H1 (cell line): Measurements from ENCODE around the gene CDK19. TPM values are rescaled to one million over a fixed set of nuclear protein-coding genes. Genes with fewer than 3 reads are reported as not detected.

ENCODE experiments used
- CTCF ChIA-PET: fragments of 300-600 bp; sonication (Branson Sonifier 250); formaldehyde crosslinking; loops from one replicate; lab custom pipeline; 2021; ENCODE audit not compliant: partially characterized antibody; lab: Charles Lee
- POLR2A ChIA-PET: fragments of 300-600 bp; sonication (Branson Sonifier 250); formaldehyde crosslinking; loops from one replicate; lab custom pipeline; 2021; ENCODE audit warnings: inconsistent platforms; ENCODE audit not compliant: partially characterized antibody; lab: Charles Lee
- DNase-seq, 2 experiments: peaks; one replicate each; pipeline versions ENCODE4 v3.0.0 to v3.0.0-alpha.2; 2010 to 2022; ENCODE audit warnings: low spot score in 2 of 2, low read depth in 1 of 2, mixed read lengths in 1 of 2
- FAIRE-seq: peaks from 2 replicates; lab custom pipeline; 2011; peaks lifted over from hg19 to GRCh38; lab: Jason Lieb, UNC
- H2AFZ ChIP-seq: 2 replicates; pipeline ENCODE4 v1.8.1; 2012; ENCODE audit warnings: low read length, inconsistent platforms
- H2AK5ac ChIP-seq: 2 replicates; pipeline ENCODE4 v1.6.1; 2013; ENCODE audit warnings: low read depth, low read length
- H2BK120ac ChIP-seq: replicated peaks from 2 replicates; pipeline ENCODE3; 2013; ENCODE audit warnings: low read depth, low read length, inconsistent platforms
- H2BK12ac ChIP-seq: 2 replicates; pipeline ENCODE4 v1.6.1; 2013; ENCODE audit warnings: low read depth, low read length
- H2BK15ac ChIP-seq: 2 replicates; pipeline ENCODE4 v1.6.1; 2013; ENCODE audit warnings: low read length
- H2BK20ac ChIP-seq: 2 replicates; pipeline ENCODE4 v1.6.1; 2013; ENCODE audit warnings: low read length
- H2BK5ac ChIP-seq: 2 replicates; pipeline ENCODE4 v1.6.1; 2013; ENCODE audit warnings: low read depth, low read length
- H3K14ac ChIP-seq: 2 replicates; pipeline ENCODE4 v1.6.1; 2013; ENCODE audit warnings: inconsistent platforms; ENCODE audit not compliant: insufficient read length
- H3K18ac ChIP-seq: 2 replicates; pipeline ENCODE4 v1.6.1; 2013; ENCODE audit warnings: low read length; ENCODE audit errors: extremely low read depth
- H3K23ac ChIP-seq: 2 replicates; pipeline ENCODE4 v1.6.1; 2013; ENCODE audit warnings: inconsistent platforms; ENCODE audit not compliant: insufficient read length
- H3K23me2 ChIP-seq: 2 replicates; pipeline ENCODE4 v1.6.1; 2013; ENCODE audit warnings: low read depth, low read length
- H3K27ac ChIP-seq: 2 replicates; pipeline ENCODE4 v1.6.1; 2011; ENCODE audit warnings: low read depth, low read length, inconsistent platforms
- H3K27me3 ChIP-seq, 4 experiments: replicated peaks in 1 of 4; 1 replicate in 1 of 4; 2 replicates in 3 of 4; pipeline versions ENCODE4 v1.6.1 to v1.8.1; 2011 to 2013; ENCODE audit warnings: low read length in 3 of 4, mild to moderate bottlenecking in 3 of 4, inconsistent platforms in 2 of 4, mixed read lengths in 2 of 4, moderate library complexity in 1 of 4; ENCODE audit not compliant: control insufficient read depth in 3 of 4, insufficient read depth in 3 of 4; ENCODE audit errors: extremely low read depth in 1 of 4
- H3K36me3 ChIP-seq, 4 experiments: 2 replicates each; pipeline versions ENCODE4 v1.6.1 to v1.8.1; 2011 to 2013; ENCODE audit warnings: mild to moderate bottlenecking in 4 of 4, low read length in 3 of 4, moderate library complexity in 2 of 4, control low read depth in 1 of 4, inconsistent platforms in 1 of 4; ENCODE audit not compliant: insufficient read depth in 4 of 4, control insufficient read depth in 2 of 4
- H3K4ac ChIP-seq: replicated peaks from 2 replicates; pipeline ENCODE3; 2013; ENCODE audit warnings: low read length, low read depth, mixed read lengths, inconsistent platforms; ENCODE audit not compliant: insufficient read length
- H3K4me1 ChIP-seq, 4 experiments: replicated peaks in 1 of 4; 1 replicate in 1 of 4; 2 replicates in 3 of 4; pipeline versions ENCODE4 v1.6.1 to v1.8.1; 2011 to 2013; ENCODE audit warnings: low read length in 3 of 4, inconsistent platforms in 2 of 4, mixed read lengths in 1 of 4; ENCODE audit not compliant: insufficient read depth in 4 of 4, control insufficient read depth in 3 of 4
- H3K4me2 ChIP-seq, 2 experiments: 2 replicates each; pipeline versions ENCODE4 v1.6.1 to v1.8.1; 2011 to 2013; ENCODE audit warnings: low read depth in 2 of 2, low read length in 2 of 2, control low read depth in 1 of 2, inconsistent platforms in 1 of 2, mild to moderate bottlenecking in 1 of 2; ENCODE audit not compliant: insufficient read depth in 1 of 2
- H3K4me3 ChIP-seq, 4 experiments: fragments of 200-600, 300-600 bp in 1 of 4; sonication (generic), shearing (Covaris generic), sonication (Bioruptor Twin) in 1 of 4; 2 replicates each; pipeline versions ENCODE4 v1.5.1 to v1.8.1; 2011 to 2016; ENCODE audit warnings: low read length in 4 of 4, low read depth in 3 of 4, control low read depth in 2 of 4, inconsistent platforms in 2 of 4, mild to moderate bottlenecking in 2 of 4, mixed read lengths in 1 of 4, moderate library complexity in 1 of 4; ENCODE audit not compliant: insufficient read depth in 2 of 4; ENCODE audit errors: extremely low read depth in 1 of 4
- H3K56ac ChIP-seq: replicated peaks from 2 replicates; pipeline ENCODE3; 2013; ENCODE audit warnings: low read depth, mild to moderate bottlenecking, mixed read lengths, low read length, inconsistent platforms; ENCODE audit not compliant: insufficient read length
- H3K79me1 ChIP-seq: 2 replicates; pipeline ENCODE4 v1.6.1; 2013; ENCODE audit warnings: low read depth, low read length, control low read depth
- H3K79me2 ChIP-seq, 2 experiments: 2 replicates each; pipeline versions ENCODE4 v1.6.1 to v1.8.1; 2012 to 2013; ENCODE audit warnings: low read length in 2 of 2, mild to moderate bottlenecking in 2 of 2, inconsistent platforms in 1 of 2; ENCODE audit not compliant: insufficient read depth in 2 of 2, control insufficient read depth in 1 of 2
- H3K9ac ChIP-seq, 4 experiments: replicated peaks in 1 of 4; 1 replicate in 1 of 4; 2 replicates in 3 of 4; pipeline versions ENCODE4 v1.6.1 to v1.8.1; 2011 to 2013; ENCODE audit warnings: low read depth in 3 of 4, low read length in 3 of 4, control low read depth in 2 of 4, mild to moderate bottlenecking in 2 of 4, moderate library complexity in 2 of 4, inconsistent platforms in 1 of 4; ENCODE audit errors: extremely low read depth in 1 of 4
- H3K9me3 ChIP-seq, 2 experiments: 2 replicates each; pipeline versions ENCODE4 v1.6.1 to v1.8.1; 2012 to 2013; ENCODE audit warnings: mild to moderate bottlenecking in 2 of 2, moderate library complexity in 2 of 2, control low read depth in 1 of 2, inconsistent platforms in 1 of 2, low read depth in 1 of 2, low read length in 1 of 2, mixed read lengths in 1 of 2; ENCODE audit not compliant: insufficient read depth in 2 of 2
- H4K20me1 ChIP-seq, 2 experiments: replicated peaks in 1 of 2; 2 replicates each; pipeline versions ENCODE3 to v1.8.1; 2011 to 2013; ENCODE audit warnings: inconsistent platforms in 2 of 2, low read length in 2 of 2, mild to moderate bottlenecking in 1 of 2; ENCODE audit not compliant: insufficient read depth in 2 of 2, control insufficient read depth in 1 of 2
- H4K5ac ChIP-seq: 2 replicates; pipeline ENCODE4 v1.6.1; 2013; ENCODE audit warnings: low read length, low read depth, mixed read lengths, inconsistent platforms; ENCODE audit not compliant: insufficient read length
- H4K8ac ChIP-seq: 2 replicates; pipeline ENCODE4 v1.8.0; 2013; ENCODE audit warnings: mild to moderate bottlenecking, moderate library complexity, low read length, inconsistent platforms; ENCODE audit not compliant: insufficient read depth; ENCODE audit errors: extremely low read depth
- H4K91ac ChIP-seq: replicated peaks from 2 replicates; pipeline ENCODE3; 2013; ENCODE audit warnings: low read length, mixed read lengths, inconsistent platforms; ENCODE audit not compliant: insufficient read length
- BCL11A ChIP-seq, 2 experiments: IDR thresholded peaks; one replicate each; pipeline ENCODE4 v1.6.1; 2011; ENCODE audit warnings: low read depth in 2 of 2, low read length in 2 of 2, mild to moderate bottlenecking in 2 of 2
- CBX8 ChIP-seq: fragments of 300-800, 300-1000 bp; sonication (generic); IDR thresholded peaks from 2 replicates; pipeline ENCODE4 v1.7.1; 2016; ENCODE audit warnings: low read depth, low read length, borderline replicate concordance
- CHD2 ChIP-seq: IDR thresholded peaks from 2 replicates; pipeline ENCODE4 v1.6.1; 2012; ENCODE audit warnings: low read length, improper control_type of control experiment
- EGR1 ChIP-seq: IDR thresholded peaks from 2 replicates; pipeline ENCODE4 v1.6.1; 2011; ENCODE audit warnings: low read depth, low read length, borderline replicate concordance
- HDAC2 ChIP-seq, 2 experiments: fragments of 300-600 bp in 1 of 2; sonication (generic) in 1 of 2; IDR thresholded peaks; 2 replicates each; pipeline ENCODE4 v1.6.1; 2011 to 2012; ENCODE audit warnings: low read depth in 2 of 2, low read length in 2 of 2, mild to moderate bottlenecking in 2 of 2, moderate library complexity in 2 of 2, borderline replicate concordance in 1 of 2, inconsistent platforms in 1 of 2
- JUND ChIP-seq: IDR thresholded peaks from 2 replicates; pipeline ENCODE4 v1.6.1; 2011; ENCODE audit warnings: mild to moderate bottlenecking, improper control_type of control experiment, low read length
- MAFK ChIP-seq: IDR thresholded peaks from 2 replicates; pipeline ENCODE4 v1.6.1; 2012; ENCODE audit warnings: low read depth, mild to moderate bottlenecking, improper control_type of control experiment, low read length
- POU5F1 ChIP-seq: IDR thresholded peaks from 2 replicates; pipeline ENCODE4 v1.6.1; 2011; ENCODE audit warnings: low read depth, mild to moderate bottlenecking, low read length, moderate library complexity
- RXRA ChIP-seq: IDR thresholded peaks from 2 replicates; pipeline ENCODE4 v1.6.1; 2011; ENCODE audit warnings: low read depth, mild to moderate bottlenecking, low read length, moderate library complexity; ENCODE audit not compliant: insufficient read depth
- SP2 ChIP-seq: IDR thresholded peaks from 2 replicates; pipeline ENCODE4 v1.6.1; 2012; ENCODE audit warnings: mild to moderate bottlenecking, low read length, inconsistent platforms
- TCF12 ChIP-seq: IDR thresholded peaks from 2 replicates; pipeline ENCODE4 v1.6.1; 2011; ENCODE audit warnings: low read depth, mild to moderate bottlenecking, low read length
- WGBS, 2 experiments: shearing (Covaris generic) in 1 of 2; methylation state at CpG; one replicate each; pipeline versions ENCODE4 v1.1.6 to v1.1.7; 2013 to 2015; ENCODE audit warnings: low lambda C conversion rate in 2 of 2, mixed read lengths in 2 of 2, inconsistent platforms in 1 of 2, low coverage in 1 of 2, missing lambda C conversion rate in 1 of 2; ENCODE audit not compliant: insufficient replicate concordance in 2 of 2, insufficient coverage in 1 of 2, insufficient read length in 1 of 2; ENCODE audit errors: extremely low coverage in 1 of 2, missing lambda C conversion rate in 1 of 2; 5-methylcytosine and 5-hydroxymethylcytosine counted together
- polyA plus RNA-seq, 7 experiments: library from polyadenylated mRNA; depleted of rRNA in 3 of 7; stranded (reverse) in 5 of 7; unstranded in 2 of 7; fragments of >200 nt in 5 of 7; fragments of 200-250 nt in 2 of 7; gene quantifications; 1 replicate in 5 of 7; 2 replicates in 1 of 7; 4 replicates in 1 of 7; pipeline versions ENCODE4 v1.2.1 to v1.2.3, GENCODE V29; 2011 to 2013; ENCODE audit warnings: missing spikeins in 2 of 7, mixed read lengths in 2 of 7
- total RNA-seq: library from RNA; stranded (reverse); fragmentation: NEBNext Ultra II Directional; extraction: Animal tissue kit (Norgen Biotek cat#: 25700); gene quantifications from 2 replicates; pipeline ENCODE4 v1.2.1, GENCODE V29; 2021
- TF ChIP-seq, protein P1 (sequence below), 3 experiments: IDR thresholded peaks; 1 replicate in 2 of 3; 2 replicates in 1 of 3; pipeline versions ENCODE4 v1.5.1 to v1.6.1; 2011; ENCODE audit warnings: low read length in 3 of 3, mild to moderate bottlenecking in 3 of 3, inconsistent platforms in 2 of 3, low read depth in 1 of 3, moderate library complexity in 1 of 3; ENCODE audit not compliant: insufficient read depth in 1 of 3; ENCODE audit errors: control extremely low read depth in 1 of 3

CDK19 gene
- total and polyA plus RNA-seq, 2 of the 8 experiments (the other 6 are each of a cell fraction or from before 2014, with no cell fraction given), result 4.9 to 12.6 TPM

DNA sequence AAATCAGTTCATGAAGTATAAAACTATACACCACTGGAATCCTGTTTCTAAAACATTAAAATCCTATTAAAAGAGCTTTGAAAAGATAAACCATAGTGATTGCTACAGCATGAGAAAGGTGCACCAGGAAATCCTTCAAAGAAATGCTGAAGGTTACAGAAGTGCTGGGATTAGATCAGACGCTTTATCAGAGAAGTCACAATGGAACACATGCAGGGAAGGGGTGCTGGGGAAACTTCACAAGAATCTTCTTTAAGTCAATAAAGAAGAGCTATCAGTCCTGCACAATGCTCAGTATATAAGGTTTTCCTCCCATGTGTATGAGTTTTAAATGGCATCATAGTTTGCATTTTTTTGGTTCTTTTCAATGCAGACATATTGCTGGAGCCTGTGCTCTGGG, 201.2 kb downstream of the CDK19 start:
- no peak overlapping the region for H3K27ac ChIP-seq
- H3K4ac ChIP-seq, result no peak overlapping the region
- no peak overlapping the region for H4K91ac ChIP-seq
- no peak overlapping the region for H3K4me3 ChIP-seq
- no peak overlapping the region for H2AK5ac ChIP-seq
- H4K8ac ChIP-seq, result no peak overlapping the region
- no peak overlapping the region for H3K18ac ChIP-seq
- no peak overlapping the region for H2BK5ac ChIP-seq
- CTCF ChIA-PET, result interaction anchor here (1.6 kb wide), 1 partner anchor 87 kb away, joined by 3 read pairs; no protein-coding TSS in a partner anchor
- H3K9me3 ChIP-seq, result no peaks in the 10 kb centered on the region
- no peaks in the 10 kb centered on the region; a peak in 1 of 8 replicates for H3K36me3 ChIP-seq
- no peaks in the 10 kb centered on the region for H3K27me3 ChIP-seq
- H2BK20ac ChIP-seq, result no peak overlapping the region
- H3K79me2 ChIP-seq, result no peaks in the 10 kb centered on the region
- no peak overlapping the region for H3K14ac ChIP-seq
- no peak for FAIRE-seq
- no peak for DNase-seq
- H4K5ac ChIP-seq, result no peak overlapping the region
- no peak overlapping the region for H3K56ac ChIP-seq
- no peaks in the 10 kb centered on the region for H3K23me2 ChIP-seq
- peaks cover 0 to 12% (median 8%) of the 10 kb centered on the region in 4 experiments; a peak in 5 of 7 replicates for H3K4me1 ChIP-seq
- H2BK120ac ChIP-seq, result no peak overlapping the region
- 83% methylated on average over 1 of the region's 1 CpG; no CpG with 5 or more reads in 1 of the 2 experiments for WGBS, 2 experiments
- no peak overlapping the region for H3K9ac ChIP-seq
- no peak overlapping the region for H2BK12ac ChIP-seq
- no peak overlapping the region for H2BK15ac ChIP-seq
- no peaks in the 10 kb centered on the region; the same call in 1 of the 2 replicates for H3K79me1 ChIP-seq
- no peak overlapping the region for H3K23ac ChIP-seq
- no peak overlapping the region for H2AFZ ChIP-seq
- POLR2A ChIA-PET, result interaction anchor here (1.7 to 1.8 kb wide), 2 partner anchors 261 to 344 kb away, joined by 5 to 6 read pairs; partner anchors contain the start of genes AMD1 and GTF3C6
- no peak overlapping the region for H3K4me2 ChIP-seq
- H4K20me1 ChIP-seq, result no peaks in the 10 kb centered on the region
- TF ChIP-seq MAFK (no peak), HDAC2 (IDR thresholded peaks at IDR 0.05; ENCODE audit: borderline replicate concordance in 1 of 2, low read depth in 2 of 2, low read length in 2 of 2) (no peak), SP2 (no peak), TCF12 (no peak), BCL11A (IDR thresholded peaks at IDR 0.05; ENCODE audit: low read depth in 2 of 2, low read length in 2 of 2) (no peak), CHD2 (no peak), JUND (no peak), EGR1 (no peak), CBX8 (no peak), POU5F1 (no peak), RXRA (no peak)
- TF ChIP-seq, protein P1, sequence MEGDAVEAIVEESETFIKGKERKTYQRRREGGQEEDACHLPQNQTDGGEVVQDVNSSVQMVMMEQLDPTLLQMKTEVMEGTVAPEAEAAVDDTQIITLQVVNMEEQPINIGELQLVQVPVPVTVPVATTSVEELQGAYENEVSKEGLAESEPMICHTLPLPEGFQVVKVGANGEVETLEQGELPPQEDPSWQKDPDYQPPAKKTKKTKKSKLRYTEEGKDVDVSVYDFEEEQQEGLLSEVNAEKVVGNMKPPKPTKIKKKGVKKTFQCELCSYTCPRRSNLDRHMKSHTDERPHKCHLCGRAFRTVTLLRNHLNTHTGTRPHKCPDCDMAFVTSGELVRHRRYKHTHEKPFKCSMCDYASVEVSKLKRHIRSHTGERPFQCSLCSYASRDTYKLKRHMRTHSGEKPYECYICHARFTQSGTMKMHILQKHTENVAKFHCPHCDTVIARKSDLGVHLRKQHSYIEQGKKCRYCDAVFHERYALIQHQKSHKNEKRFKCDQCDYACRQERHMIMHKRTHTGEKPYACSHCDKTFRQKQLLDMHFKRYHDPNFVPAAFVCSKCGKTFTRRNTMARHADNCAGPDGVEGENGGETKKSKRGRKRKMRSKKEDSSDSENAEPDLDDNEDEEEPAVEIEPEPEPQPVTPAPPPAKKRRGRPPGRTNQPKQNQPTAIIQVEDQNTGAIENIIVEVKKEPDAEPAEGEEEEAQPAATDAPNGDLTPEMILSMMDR (IDR thresholded peaks at IDR 0.05; ENCODE audit: control extremely low read depth in 1 of 3, insufficient read depth in 1 of 3, low read depth in 1 of 3, low read length in 3 of 3), result no peak
